Activated T-cell treated with anti-CD3 and anti-CD28 coated beads, Interleukin-2, amount 50 U/mL, for 24 hours (primary cell): ENCODE measurements around the gene DTX1.

Source experiments
- DNase-seq: peaks from one replicate; pipeline ENCODE4 v3.0.0-alpha.2; 2020
- H3K27ac Mint-ChIP-seq: 2 replicates; pipeline ENCODE4 v1.8.0; 2020; ENCODE audit warnings: mild to moderate bottlenecking, mixed read lengths
- H3K27me3 Mint-ChIP-seq: 2 replicates; pipeline ENCODE4 v1.8.0; 2020; ENCODE audit warnings: mixed read lengths
- H3K36me3 Mint-ChIP-seq: 2 replicates; pipeline ENCODE4 v1.8.0; 2020; ENCODE audit warnings: low read depth, mixed read lengths
- H3K4me1 Mint-ChIP-seq: 2 replicates; pipeline ENCODE4 v1.8.0; 2020; ENCODE audit warnings: low read depth, mixed read lengths
- H3K4me3 Mint-ChIP-seq: 2 replicates; pipeline ENCODE4 v1.8.0; 2020; ENCODE audit warnings: mild to moderate bottlenecking, moderate library complexity, mixed read lengths
- H3K9me3 Mint-ChIP-seq: 2 replicates; pipeline ENCODE4 v1.8.0; 2020; ENCODE audit warnings: mixed read lengths

DTX1 gene

GRCh38 chr12:113103756-113104450, 47.4 kb downstream of the DTX1 start:
- Mint-ChIP-seq H3K27me3 (no peaks in the 10 kb centered on the region), H3K36me3 (no peaks in the 10 kb centered on the region), H3K27ac (peak overlapping the region; percentile 31), H3K9me3 (no peaks in the 10 kb centered on the region), H3K4me1 (peaks cover 11% of the 10 kb centered on the region), H3K4me3 (peak overlapping the region; percentile 64)
- DNase-seq, result peak; percentile 77

GRCh38 chr12:113104953-113105510, 48.5 kb downstream of the DTX1 start:
- no peaks in the 10 kb centered on the region for H3K27me3 Mint-ChIP-seq
- H3K4me1 Mint-ChIP-seq, result peaks cover 11% of the 10 kb centered on the region
- no peaks in the 10 kb centered on the region for H3K36me3 Mint-ChIP-seq
- no peak for DNase-seq
- H3K9me3 Mint-ChIP-seq, result no peaks in the 10 kb centered on the region
- no peak overlapping the region for H3K4me3 Mint-ChIP-seq
- H3K27ac Mint-ChIP-seq, result no peak overlapping the region

- Mint-ChIP-seq H3K4me1 (peaks cover 13% of the 10 kb centered on the region), H3K27me3 (no peaks in the 10 kb centered on the region), H3K4me3 (no peak overlapping the region), H3K9me3 (no peaks in the 10 kb centered on the region), H3K27ac (no peak overlapping the region), H3K36me3 (no peaks in the 10 kb centered on the region)
- no peak for DNase-seq
Measured at GRCh38 chr12:113105606-113106271, 49.2 kb downstream of the DTX1 start.

- DNase-seq, result no peak
- no peaks in the 10 kb centered on the region for H3K36me3 Mint-ChIP-seq
- no peaks in the 10 kb centered on the region for H3K27me3 Mint-ChIP-seq
- no peaks in the 10 kb centered on the region for H3K9me3 Mint-ChIP-seq
- H3K4me3 Mint-ChIP-seq, result no peak overlapping the region
- H3K27ac Mint-ChIP-seq, result no peak overlapping the region
- peaks cover 13% of the 10 kb centered on the region for H3K4me1 Mint-ChIP-seq
Measured at GRCh38 chr12:113106361-113106760, 49.8 kb downstream of the DTX1 start.

- no peaks in the 10 kb centered on the region for H3K9me3 Mint-ChIP-seq
- H3K4me3 Mint-ChIP-seq, result no peak overlapping the region
- no peak overlapping the region for H3K27ac Mint-ChIP-seq
- no peaks in the 10 kb centered on the region for H3K27me3 Mint-ChIP-seq
- DNase-seq, result no peak
- H3K36me3 Mint-ChIP-seq, result no peaks in the 10 kb centered on the region
- peaks cover 13% of the 10 kb centered on the region for H3K4me1 Mint-ChIP-seq
Measured at GRCh38 chr12:113108308-113108707, 51.8 kb downstream of the DTX1 start.

- H3K27me3 Mint-ChIP-seq, result no peaks in the 10 kb centered on the region
- no peak overlapping the region for H3K27ac Mint-ChIP-seq
- no peaks in the 10 kb centered on the region for H3K9me3 Mint-ChIP-seq
- peaks cover 5% of the 10 kb centered on the region for H3K4me1 Mint-ChIP-seq
- H3K36me3 Mint-ChIP-seq, result no peaks in the 10 kb centered on the region
- DNase-seq, result no peak
- no peak overlapping the region for H3K4me3 Mint-ChIP-seq
Measured at GRCh38 chr12:113109360-113109759, 52.8 kb downstream of the DTX1 start.

- Mint-ChIP-seq H3K9me3 (no peaks in the 10 kb centered on the region), H3K4me1 (peaks cover 5% of the 10 kb centered on the region), H3K36me3 (no peaks in the 10 kb centered on the region), H3K27ac (no peak overlapping the region), H3K4me3 (no peak overlapping the region), H3K27me3 (no peaks in the 10 kb centered on the region)
- DNase-seq, result no peak
Measured at GRCh38 chr12:113109872-113110599, 53.5 kb downstream of the DTX1 start.

GRCh38 chr12:113111247-113111646, 54.7 kb downstream of the DTX1 start:
- no peak overlapping the region for H3K27ac Mint-ChIP-seq

GRCh38 chr12:113112043-113112899, 55.7 kb downstream of the DTX1 start:
- Mint-ChIP-seq H3K27ac (no peak overlapping the region), H3K4me1 (peaks cover 5% of the 10 kb centered on the region), H3K27me3 (no peaks in the 10 kb centered on the region), H3K36me3 (no peaks in the 10 kb centered on the region), H3K4me3 (no peak overlapping the region), H3K9me3 (no peaks in the 10 kb centered on the region)
- DNase-seq, result no peak

More at GRCh38 chr12:113111247-113111646, 54.7 kb downstream of the DTX1 start:
- Mint-ChIP-seq H3K36me3 (no peaks in the 10 kb centered on the region), H3K4me3 (no peak overlapping the region), H3K4me1 (peaks cover 5% of the 10 kb centered on the region), H3K9me3 (no peaks in the 10 kb centered on the region), H3K27me3 (no peaks in the 10 kb centered on the region)
- no peak for DNase-seq

- Mint-ChIP-seq H3K4me3 (no peak overlapping the region), H3K27me3 (no peaks in the 10 kb centered on the region), H3K4me1 (peaks cover 5% of the 10 kb centered on the region), H3K9me3 (no peaks in the 10 kb centered on the region), H3K36me3 (no peaks in the 10 kb centered on the region), H3K27ac (no peak overlapping the region)
- no peak for DNase-seq
Measured at GRCh38 chr12:113113397-113113796, 56.9 kb downstream of the DTX1 start.

- peaks cover 3% of the 10 kb centered on the region for H3K4me1 Mint-ChIP-seq
- no peak overlapping the region for H3K4me3 Mint-ChIP-seq
- no peaks in the 10 kb centered on the region for H3K9me3 Mint-ChIP-seq
- no peak for DNase-seq
- no peak overlapping the region for H3K27ac Mint-ChIP-seq
- no peaks in the 10 kb centered on the region for H3K27me3 Mint-ChIP-seq
- no peaks in the 10 kb centered on the region for H3K36me3 Mint-ChIP-seq
Measured at GRCh38 chr12:113114447-113115178, 58.1 kb downstream of the DTX1 start.

GRCh38 chr12:113115455-113116126, 59.1 kb downstream of the DTX1 start:
- DNase-seq, result no peak
- H3K27ac Mint-ChIP-seq, result no peak overlapping the region
- H3K27me3 Mint-ChIP-seq, result no peaks in the 10 kb centered on the region
- no peak overlapping the region for H3K4me3 Mint-ChIP-seq
- H3K36me3 Mint-ChIP-seq, result no peaks in the 10 kb centered on the region
- no peaks in the 10 kb centered on the region for H3K4me1 Mint-ChIP-seq
- no peaks in the 10 kb centered on the region for H3K9me3 Mint-ChIP-seq

GRCh38 chr12:113116875-113117274, 60.3 kb downstream of the DTX1 start:
- Mint-ChIP-seq H3K27me3 (no peaks in the 10 kb centered on the region), H3K4me3 (no peak overlapping the region), H3K4me1 (no peaks in the 10 kb centered on the region), H3K36me3 (no peaks in the 10 kb centered on the region), H3K27ac (no peak overlapping the region), H3K9me3 (no peaks in the 10 kb centered on the region)
- no peak for DNase-seq
